ENCODE data around the gene PXK.

DNA sequence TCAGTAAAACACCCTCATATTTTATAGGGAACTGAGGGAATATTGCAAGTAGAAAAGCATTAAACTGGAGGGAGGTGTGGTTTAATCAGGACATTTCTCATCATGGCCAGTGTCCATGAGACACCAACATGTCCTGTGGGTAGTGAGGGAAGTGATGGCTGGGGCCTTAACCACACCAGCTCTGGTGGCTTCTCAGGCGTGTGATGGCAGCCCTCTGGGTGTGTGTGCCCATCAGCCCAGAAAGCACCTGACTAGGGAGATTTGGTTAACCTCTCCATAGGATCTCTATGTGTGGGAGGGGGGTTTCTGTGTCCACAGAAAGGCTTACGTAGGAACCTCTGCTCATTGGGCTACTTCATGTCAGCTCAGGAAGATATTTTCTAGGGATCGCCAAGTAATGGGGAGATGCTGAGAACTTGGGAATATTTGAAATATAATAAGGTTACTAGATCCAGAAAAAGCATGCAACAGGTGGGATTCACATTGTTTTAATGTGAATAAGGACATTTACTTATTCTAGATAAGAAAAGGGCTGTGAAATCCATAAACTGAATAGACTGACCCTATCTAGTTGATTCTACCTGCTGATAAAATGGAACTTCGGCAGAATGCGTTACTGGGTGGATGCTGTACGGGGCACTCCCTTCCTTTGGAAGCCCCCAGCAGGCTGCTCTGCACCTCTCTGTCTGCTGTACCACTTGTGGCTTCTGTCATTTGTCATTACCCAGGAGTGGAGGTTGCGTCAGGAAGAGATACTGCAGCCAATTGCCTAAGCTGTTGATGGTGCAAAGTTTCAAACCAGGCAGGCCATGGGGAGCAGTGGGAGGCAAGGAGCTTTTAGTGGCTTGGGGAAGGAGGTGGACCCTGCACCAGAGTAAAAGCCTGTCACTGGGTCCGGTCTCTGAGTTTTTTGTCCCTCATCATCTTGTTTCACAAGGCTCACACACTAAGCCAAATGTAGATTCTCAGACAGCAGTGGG lies 79.4 kb downstream of the PXK start:
- TF ChIP-seq, protein P1, sequence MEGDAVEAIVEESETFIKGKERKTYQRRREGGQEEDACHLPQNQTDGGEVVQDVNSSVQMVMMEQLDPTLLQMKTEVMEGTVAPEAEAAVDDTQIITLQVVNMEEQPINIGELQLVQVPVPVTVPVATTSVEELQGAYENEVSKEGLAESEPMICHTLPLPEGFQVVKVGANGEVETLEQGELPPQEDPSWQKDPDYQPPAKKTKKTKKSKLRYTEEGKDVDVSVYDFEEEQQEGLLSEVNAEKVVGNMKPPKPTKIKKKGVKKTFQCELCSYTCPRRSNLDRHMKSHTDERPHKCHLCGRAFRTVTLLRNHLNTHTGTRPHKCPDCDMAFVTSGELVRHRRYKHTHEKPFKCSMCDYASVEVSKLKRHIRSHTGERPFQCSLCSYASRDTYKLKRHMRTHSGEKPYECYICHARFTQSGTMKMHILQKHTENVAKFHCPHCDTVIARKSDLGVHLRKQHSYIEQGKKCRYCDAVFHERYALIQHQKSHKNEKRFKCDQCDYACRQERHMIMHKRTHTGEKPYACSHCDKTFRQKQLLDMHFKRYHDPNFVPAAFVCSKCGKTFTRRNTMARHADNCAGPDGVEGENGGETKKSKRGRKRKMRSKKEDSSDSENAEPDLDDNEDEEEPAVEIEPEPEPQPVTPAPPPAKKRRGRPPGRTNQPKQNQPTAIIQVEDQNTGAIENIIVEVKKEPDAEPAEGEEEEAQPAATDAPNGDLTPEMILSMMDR (IDR thresholded peaks at IDR 0.05; ENCODE audit: poor library complexity), result no peak
- no peak for TF ChIP-seq EZH2 (IDR thresholded peaks at IDR 0.05; ENCODE audit: borderline replicate concordance)

Measured in hepatocyte (in vitro differentiated cells).